ENCODE measurements around the gene POLD1.

POLD1 gene

GRCh38 chr19:50359328-50359818 is 24.8 kb upstream of the POLD1 start:
- peaks cover 57% of the 10 kb centered on the region for H3K4me1 Mint-ChIP-seq
- no peaks in the 10 kb centered on the region for H3K9me3 Mint-ChIP-seq
- peak overlapping the region; percentile 92 for H3K4me3 Mint-ChIP-seq
- H3K27ac Mint-ChIP-seq = peak overlapping the region; percentile 60
- no peaks in the 10 kb centered on the region for H3K27me3 Mint-ChIP-seq
- H3K36me3 Mint-ChIP-seq = no peaks in the 10 kb centered on the region

DNA sequence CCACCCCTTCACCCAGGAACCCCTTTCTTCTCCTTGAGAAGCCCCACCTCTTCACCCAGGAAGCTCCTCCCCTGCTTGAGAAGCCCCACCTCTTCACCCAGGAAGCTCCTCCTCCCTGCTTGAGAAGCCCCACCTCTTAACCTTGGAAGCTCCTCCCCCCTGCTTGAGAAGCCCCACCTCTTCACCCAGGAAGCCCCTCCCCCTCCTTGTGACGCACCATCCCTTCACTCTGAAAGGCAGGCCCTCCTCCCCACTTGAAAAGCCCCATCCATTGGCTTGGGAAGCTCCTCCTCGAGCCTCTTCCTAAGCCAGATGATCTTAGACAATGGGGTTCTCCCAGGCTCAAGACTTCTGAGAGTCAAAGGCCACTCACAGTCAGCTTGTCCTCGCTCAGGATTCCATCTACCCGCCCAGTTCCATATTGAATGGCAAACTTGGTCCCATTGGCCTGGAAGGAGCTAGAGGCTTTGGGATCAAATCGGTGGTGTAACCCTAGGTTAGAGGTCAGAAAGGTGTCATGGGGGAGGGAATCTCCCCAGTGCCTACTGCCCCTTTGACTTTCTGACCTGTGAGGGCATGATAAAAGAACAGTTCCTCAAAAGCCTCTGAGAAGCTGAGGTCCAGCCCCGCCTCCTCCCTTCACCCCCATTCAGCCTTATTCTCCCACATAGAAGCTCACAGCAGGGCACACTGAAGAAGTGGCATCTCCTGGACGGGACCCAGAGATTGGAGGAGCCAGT is 22.7 kb upstream of the POLD1 start:
- Mint-ChIP-seq H3K9me3 (no peaks in the 10 kb centered on the region), H3K4me1 (peaks cover 75% of the 10 kb centered on the region), H3K27me3 (no peaks in the 10 kb centered on the region), H3K27ac (peak overlapping the region; percentile 59), H3K4me3 (no peak overlapping the region), H3K36me3 (no peaks in the 10 kb centered on the region)

DNA sequence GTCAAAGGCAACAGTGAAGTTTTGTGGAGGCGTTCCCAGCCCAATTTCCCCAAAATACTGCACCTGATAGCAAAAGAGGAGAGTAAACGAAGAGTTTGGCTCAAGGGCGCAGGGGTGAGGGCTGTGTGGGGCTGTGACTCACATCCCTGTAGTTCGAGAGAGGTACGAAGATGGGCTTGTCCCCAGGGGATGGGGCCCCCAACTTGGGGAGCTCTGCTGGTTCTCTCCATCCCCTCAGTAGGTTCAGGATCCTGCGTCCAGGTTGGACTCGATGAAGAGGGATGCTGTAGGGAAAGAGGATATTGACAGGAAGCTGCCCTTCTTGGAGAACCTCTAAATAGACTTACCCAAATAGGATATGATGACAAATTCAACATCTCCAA is 22.1 kb upstream of the POLD1 start:
- Mint-ChIP-seq H3K27me3 (no peaks in the 10 kb centered on the region), H3K9me3 (no peaks in the 10 kb centered on the region), H3K4me1 (peaks cover 72% of the 10 kb centered on the region), H3K4me3 (peak overlapping the region; percentile 15), H3K27ac (peak overlapping the region; percentile 59), H3K36me3 (no peaks in the 10 kb centered on the region)

DNA sequence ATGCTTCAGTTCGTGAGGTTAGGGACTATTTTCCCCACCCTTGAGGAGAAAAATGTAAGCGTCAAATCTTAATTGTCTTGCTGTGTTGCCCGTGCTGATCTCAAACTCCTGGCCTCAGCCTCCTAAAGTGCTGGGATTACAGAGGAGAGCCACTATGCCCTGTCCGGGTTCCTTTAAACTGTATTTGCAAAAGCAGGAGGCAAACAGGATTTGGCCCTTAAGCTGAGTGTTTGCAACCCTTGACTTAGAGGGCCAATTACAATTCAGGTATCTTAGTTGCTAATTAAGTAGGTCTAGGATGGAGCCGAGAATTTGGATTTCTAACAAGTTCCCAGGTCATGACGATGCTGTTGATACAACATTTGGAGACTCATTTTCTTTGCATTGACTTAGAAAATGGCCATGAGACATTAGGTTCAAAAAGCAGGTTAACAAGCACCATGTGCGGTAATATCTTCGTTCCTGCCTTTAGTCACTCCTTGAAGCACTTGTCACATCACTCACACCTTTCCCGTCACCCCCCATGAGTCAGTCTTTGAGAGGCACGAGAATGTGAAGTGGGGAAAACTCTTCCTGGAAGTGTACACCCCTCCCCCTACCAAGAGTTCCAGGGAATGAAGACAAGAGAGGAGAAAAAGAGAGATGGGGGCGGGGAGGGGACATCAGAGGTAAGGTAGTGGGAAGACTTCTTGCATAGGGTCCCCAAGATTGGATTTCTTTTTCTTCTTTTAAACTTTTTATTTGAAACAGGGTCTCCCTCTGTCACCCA is 21.3 kb upstream of the POLD1 start:
- no peaks in the 10 kb centered on the region for H3K27me3 Mint-ChIP-seq
- H3K9me3 Mint-ChIP-seq = no peaks in the 10 kb centered on the region
- H3K4me1 Mint-ChIP-seq = peaks cover 73% of the 10 kb centered on the region
- H3K36me3 Mint-ChIP-seq = no peaks in the 10 kb centered on the region
- peak overlapping the region; percentile 74 for H3K4me3 Mint-ChIP-seq
- peak overlapping the region; percentile 95 for H3K27ac Mint-ChIP-seq

- Mint-ChIP-seq H3K4me3 (peak within 1 kb of the TSS; percentile 53), H3K27me3 (no peaks in the 10 kb centered on the region), H3K9me3 (no peaks in the 10 kb centered on the region), H3K27ac (peak within 1 kb of the TSS; percentile 85), H3K4me1 (peaks cover 62% of the 10 kb centered on the region), H3K36me3 (no peaks in the 10 kb centered on the region)
These were observed 18.5 kb upstream of the POLD1 start, which contains the start of gene NAPSA for GRCh38 chr19:50365434-50366306. Gene NAPSA (minus strand): TSS chr19:50365639. CDS start chr19:50365621, 18 bp downstream.

DNA sequence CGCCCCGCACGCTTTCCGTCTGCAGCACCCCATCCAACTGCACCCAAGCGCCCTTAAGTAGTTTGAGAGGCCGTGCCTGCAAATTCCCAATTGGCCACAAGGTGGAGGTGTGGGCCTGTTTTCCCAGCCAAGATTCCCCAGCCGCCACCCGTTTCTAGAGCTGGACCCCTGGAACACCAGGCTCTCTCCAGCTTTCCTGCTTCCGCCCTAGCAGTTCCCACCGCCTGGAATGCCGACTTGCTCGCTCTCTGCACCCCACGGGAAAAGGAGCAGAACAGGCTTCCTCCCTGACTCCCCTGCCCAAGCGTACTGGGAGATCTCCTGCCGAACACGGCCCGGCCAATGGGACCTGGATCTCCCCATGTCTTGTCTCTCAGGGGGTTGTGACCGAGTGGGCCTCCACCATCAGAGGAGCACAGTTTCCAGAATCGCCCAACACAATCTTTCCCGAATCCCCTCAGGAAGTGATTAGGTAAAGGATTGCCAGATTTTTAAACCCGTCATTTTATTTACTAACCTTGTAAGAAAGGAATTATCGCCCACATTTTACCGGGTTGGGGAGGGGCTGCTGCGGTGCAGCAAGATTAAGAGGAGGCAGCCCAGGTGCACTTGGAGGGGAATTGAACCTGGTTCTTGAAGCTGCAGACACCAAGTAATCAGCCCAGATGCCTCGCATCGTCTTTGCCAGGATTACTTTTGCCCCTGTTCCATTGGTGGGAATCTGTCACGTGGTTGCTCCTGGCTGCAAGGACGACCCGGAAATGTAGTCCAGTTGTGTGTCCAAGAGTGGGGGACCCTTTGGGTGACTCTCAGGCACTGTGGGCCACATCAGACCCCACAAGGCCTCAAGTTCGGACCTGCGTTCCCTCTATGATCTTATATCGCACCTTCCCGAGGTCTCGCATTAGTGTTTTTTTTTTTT is 15.2 kb upstream of the POLD1 start:
- Mint-ChIP-seq H3K36me3 (no peaks in the 10 kb centered on the region), H3K27ac (peak overlapping the region; percentile 47), H3K4me3 (peak overlapping the region; percentile 88)

GRCh38 chr19:50371914-50372475 is 12.2 kb upstream of the POLD1 start:
- Mint-ChIP-seq H3K9me3 (no peaks in the 10 kb centered on the region), H3K4me3 (no peak overlapping the region), H3K4me1 (peaks cover 21% of the 10 kb centered on the region), H3K27ac (no peak overlapping the region), H3K36me3 (no peaks in the 10 kb centered on the region), H3K27me3 (no peaks in the 10 kb centered on the region)

More for the DNA sequence above, 15.2 kb upstream of the POLD1 start:
- Mint-ChIP-seq H3K4me1 (peaks cover 34% of the 10 kb centered on the region), H3K27me3 (no peaks in the 10 kb centered on the region), H3K9me3 (no peaks in the 10 kb centered on the region)

DNA sequence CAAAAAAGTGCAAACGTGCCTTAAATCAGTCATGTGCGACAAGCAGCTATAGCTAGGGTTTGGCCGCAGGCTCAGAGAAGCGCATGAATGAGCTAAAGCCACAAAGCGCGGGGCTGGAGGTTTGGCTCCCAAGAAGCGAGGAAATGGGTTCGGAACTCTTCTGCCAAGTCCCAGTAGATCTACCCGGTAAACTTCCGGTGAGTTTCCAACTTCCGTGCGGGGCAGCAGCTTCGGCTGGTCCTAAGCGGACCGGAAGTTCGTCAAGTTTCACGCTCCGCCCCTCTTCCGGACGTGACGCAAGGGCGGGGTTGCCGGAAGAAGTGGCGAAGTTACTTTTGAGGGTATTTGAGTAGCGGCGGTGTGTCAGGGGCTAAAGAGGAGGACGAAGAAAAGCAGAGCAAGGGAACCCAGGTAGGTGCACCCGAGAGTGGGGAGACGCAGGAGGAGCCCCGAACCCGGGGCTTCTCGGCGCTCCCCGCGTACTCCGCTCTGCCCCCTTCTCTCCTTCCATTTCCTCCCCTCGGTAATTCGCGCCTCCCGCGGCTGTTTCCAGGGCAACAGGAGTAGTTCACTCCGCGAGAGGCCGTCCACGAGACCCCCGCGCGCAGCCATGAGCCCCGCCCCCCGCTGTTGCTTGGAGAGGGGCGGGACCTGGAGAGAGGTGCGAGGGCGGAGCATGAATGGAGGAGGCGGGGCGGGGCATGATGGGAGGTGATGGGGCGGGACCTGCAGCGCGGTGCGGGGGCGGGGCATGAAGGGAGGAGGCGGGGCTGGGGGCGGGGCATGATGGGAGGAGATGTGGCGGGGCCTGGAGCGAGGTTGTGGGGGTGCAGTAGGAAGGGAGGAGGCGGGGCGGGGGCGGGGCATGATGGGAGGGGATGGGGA is 7.7 kb upstream of the POLD1 start, which contains the start of gene NR1H2:
Gene NR1H2, plus strand, starts transcription at position 292 of the 885 bp plus-strand sequence. CDS start 1,149 bp downstream, outside the sequence.
- Mint-ChIP-seq H3K27ac (peak within 1 kb of the TSS; percentile 97), H3K4me1 (peaks cover 19% of the 10 kb centered on the region), H3K36me3 (peaks cover 12% of the 10 kb centered on the region), H3K9me3 (no peaks in the 10 kb centered on the region), H3K4me3 (peak within 1 kb of the TSS; percentile 97), H3K27me3 (no peaks in the 10 kb centered on the region)

GRCh38 chr19:50377051-50377461 is 7.1 kb upstream of the POLD1 start:
- Mint-ChIP-seq H3K36me3 (peaks cover 12% of the 10 kb centered on the region), H3K27me3 (no peaks in the 10 kb centered on the region), H3K9me3 (no peaks in the 10 kb centered on the region), H3K4me3 (peak overlapping the region; percentile 76), H3K27ac (peak overlapping the region; percentile 23), H3K4me1 (peaks cover 19% of the 10 kb centered on the region)

DNA sequence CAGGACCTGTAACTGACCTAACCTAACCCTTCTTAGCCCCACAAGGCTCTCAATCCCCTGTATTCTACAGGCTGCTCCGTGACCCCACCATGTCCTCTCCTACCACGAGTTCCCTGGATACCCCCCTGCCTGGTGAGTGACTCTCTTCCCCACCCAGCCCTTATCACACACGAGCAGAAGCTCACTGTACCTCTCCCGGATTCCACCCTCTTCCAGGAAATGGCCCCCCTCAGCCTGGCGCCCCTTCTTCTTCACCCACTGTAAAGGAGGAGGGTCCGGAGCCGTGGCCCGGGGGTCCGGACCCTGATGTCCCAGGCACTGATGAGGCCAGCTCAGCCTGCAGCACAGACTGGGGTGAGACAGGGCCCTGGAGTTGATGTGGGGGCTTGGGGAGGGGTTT is 6.6 kb upstream of the POLD1 start:
- peaks cover 12% of the 10 kb centered on the region for H3K36me3 Mint-ChIP-seq
- no peaks in the 10 kb centered on the region for H3K9me3 Mint-ChIP-seq
- H3K27me3 Mint-ChIP-seq = no peaks in the 10 kb centered on the region
- no peak overlapping the region for H3K27ac Mint-ChIP-seq
- H3K4me1 Mint-ChIP-seq = peaks cover 19% of the 10 kb centered on the region
- peak overlapping the region; percentile 76 for H3K4me3 Mint-ChIP-seq

DNA sequence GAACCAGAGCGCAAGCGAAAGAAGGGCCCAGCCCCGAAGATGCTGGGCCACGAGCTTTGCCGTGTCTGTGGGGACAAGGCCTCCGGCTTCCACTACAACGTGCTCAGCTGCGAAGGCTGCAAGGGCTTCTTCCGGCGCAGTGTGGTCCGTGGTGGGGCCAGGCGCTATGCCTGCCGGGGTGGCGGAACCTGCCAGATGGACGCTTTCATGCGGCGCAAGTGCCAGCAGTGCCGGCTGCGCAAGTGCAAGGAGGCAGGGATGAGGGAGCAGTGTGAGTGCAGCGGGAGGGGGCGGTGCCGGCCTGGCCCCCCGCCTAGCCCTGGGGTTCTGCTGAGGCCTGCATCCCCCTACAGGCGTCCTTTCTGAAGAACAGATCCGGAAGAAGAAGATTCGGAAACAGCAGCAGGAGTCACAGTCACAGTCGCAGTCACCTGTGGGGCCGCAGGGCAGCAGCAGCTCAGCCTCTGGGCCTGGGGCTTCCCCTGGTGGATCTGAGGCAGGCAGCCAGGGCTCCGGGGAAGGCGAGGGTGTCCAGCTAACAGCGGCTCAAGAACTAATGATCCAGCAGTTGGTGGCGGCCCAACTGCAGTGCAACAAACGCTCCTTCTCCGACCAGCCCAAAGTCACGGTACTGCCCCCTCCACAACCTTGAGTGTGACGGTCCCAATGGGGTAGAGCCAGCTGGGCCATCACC is 5.8 kb upstream of the POLD1 start:
- Mint-ChIP-seq H3K9me3 (no peaks in the 10 kb centered on the region), H3K4me1 (peaks cover 22% of the 10 kb centered on the region), H3K36me3 (peaks cover 12% of the 10 kb centered on the region), H3K27me3 (no peaks in the 10 kb centered on the region), H3K4me3 (peak overlapping the region; percentile 76), H3K27ac (no peak overlapping the region)

GRCh38 chr19:50378863-50379236 is 5.3 kb upstream of the POLD1 start:
- H3K4me3 Mint-ChIP-seq = no peak overlapping the region
- H3K27ac Mint-ChIP-seq = peak overlapping the region; percentile 59
- H3K36me3 Mint-ChIP-seq = peaks cover 12% of the 10 kb centered on the region
- no peaks in the 10 kb centered on the region for H3K27me3 Mint-ChIP-seq
- no peaks in the 10 kb centered on the region for H3K9me3 Mint-ChIP-seq
- H3K4me1 Mint-ChIP-seq = peaks cover 27% of the 10 kb centered on the region

GRCh38 chr19:50379602-50380001 is 4.5 kb upstream of the POLD1 start:
- H3K4me3 Mint-ChIP-seq = peak overlapping the region; percentile 16
- no peak overlapping the region for H3K27ac Mint-ChIP-seq
- H3K27me3 Mint-ChIP-seq = no peaks in the 10 kb centered on the region
- H3K9me3 Mint-ChIP-seq = no peaks in the 10 kb centered on the region
- H3K4me1 Mint-ChIP-seq = peaks cover 30% of the 10 kb centered on the region
- H3K36me3 Mint-ChIP-seq = peaks cover 12% of the 10 kb centered on the region

Data from activated naive CD4-positive, alpha-beta T cell treated with anti-CD3 and anti-CD28 coated beads, Interleukin-2, amount 50 U/mL, for 24 hours (primary cell).